PC-3 (cell line): ENCODE results near the gene PRIMA1.

Source experiments
- EZH2 ChIP-seq: fragments of 300-600 bp; sonication (generic); IDR thresholded peaks from one replicate; pipeline ENCODE4 v1.6.1; 2017; ENCODE audit warnings: antibody characterized with exemption, mild to moderate bottlenecking, low read length; ENCODE audit not compliant: unreplicated experiment
- EZH2phosphoT487 ChIP-seq: fragments of 300-600 bp; sonication (generic); IDR thresholded peaks from 2 replicates; pipeline ENCODE4 v1.6.1; 2018; ENCODE audit warnings: mild to moderate bottlenecking, antibody characterized with exemption, low read length, borderline replicate concordance
- TF ChIP-seq, protein P1 (sequence below): fragments of 300-600 bp; sonication (generic); conservative IDR thresholded peaks from 2 replicates; pipeline ENCODE4 v1.5.1; 2017; ENCODE audit warnings: antibody characterized with exemption, low read depth, mild to moderate bottlenecking, low read length

GRCh38 chr14:93688820-93689219 lies 99.5 kb downstream of the PRIMA1 start:
- TF ChIP-seq, protein P1, sequence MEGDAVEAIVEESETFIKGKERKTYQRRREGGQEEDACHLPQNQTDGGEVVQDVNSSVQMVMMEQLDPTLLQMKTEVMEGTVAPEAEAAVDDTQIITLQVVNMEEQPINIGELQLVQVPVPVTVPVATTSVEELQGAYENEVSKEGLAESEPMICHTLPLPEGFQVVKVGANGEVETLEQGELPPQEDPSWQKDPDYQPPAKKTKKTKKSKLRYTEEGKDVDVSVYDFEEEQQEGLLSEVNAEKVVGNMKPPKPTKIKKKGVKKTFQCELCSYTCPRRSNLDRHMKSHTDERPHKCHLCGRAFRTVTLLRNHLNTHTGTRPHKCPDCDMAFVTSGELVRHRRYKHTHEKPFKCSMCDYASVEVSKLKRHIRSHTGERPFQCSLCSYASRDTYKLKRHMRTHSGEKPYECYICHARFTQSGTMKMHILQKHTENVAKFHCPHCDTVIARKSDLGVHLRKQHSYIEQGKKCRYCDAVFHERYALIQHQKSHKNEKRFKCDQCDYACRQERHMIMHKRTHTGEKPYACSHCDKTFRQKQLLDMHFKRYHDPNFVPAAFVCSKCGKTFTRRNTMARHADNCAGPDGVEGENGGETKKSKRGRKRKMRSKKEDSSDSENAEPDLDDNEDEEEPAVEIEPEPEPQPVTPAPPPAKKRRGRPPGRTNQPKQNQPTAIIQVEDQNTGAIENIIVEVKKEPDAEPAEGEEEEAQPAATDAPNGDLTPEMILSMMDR, result no peak
- TF ChIP-seq EZH2, result no peak
- no peak for TF ChIP-seq EZH2phosphoT487
